WI38 (cell line): ENCODE results near the gene NPAS2.

Source experiments
- H3K4me3 ChIP-seq: 2 replicates; pipeline ENCODE4 v1.5.1; 2011; ENCODE audit warnings: low read depth, mild to moderate bottlenecking, control low read depth, low read length
- CTCF ChIP-seq: IDR thresholded peaks from 2 replicates; pipeline ENCODE4 v1.5.1; 2012; ENCODE audit warnings: low read depth, mild to moderate bottlenecking, control low read depth, low read length

NPAS2 gene

GRCh38 chr2:100983684-100984310 is 163.9 kb downstream of the NPAS2 start:
- TF ChIP-seq CTCF = no peak
- no peak overlapping the region for H3K4me3 ChIP-seq

GRCh38 chr2:100984892-100985307 is 165.0 kb downstream of the NPAS2 start:
- peak; percentile 74 for TF ChIP-seq CTCF

GRCh38 chr2:100986157-100986556 is 166.2 kb downstream of the NPAS2 start:
- no peak overlapping the region for H3K4me3 ChIP-seq
- no peak for TF ChIP-seq CTCF

More at GRCh38 chr2:100984892-100985307, 165.0 kb downstream of the NPAS2 start:
- H3K4me3 ChIP-seq = no peak overlapping the region

- TF ChIP-seq CTCF = no peak
- no peak overlapping the region for H3K4me3 ChIP-seq
Observed at GRCh38 chr2:100987536-100987935, 167.6 kb downstream of the NPAS2 start.

- TF ChIP-seq CTCF = no peak
Observed at GRCh38 chr2:100987974-100988373, 168.0 kb downstream of the NPAS2 start.

GRCh38 chr2:100988630-100989417 is 168.9 kb downstream of the NPAS2 start:
- no peak for TF ChIP-seq CTCF
- no peak overlapping the region for H3K4me3 ChIP-seq

More at GRCh38 chr2:100987974-100988373, 168.0 kb downstream of the NPAS2 start:
- no peak overlapping the region for H3K4me3 ChIP-seq

- no peak for TF ChIP-seq CTCF
- no peak overlapping the region for H3K4me3 ChIP-seq
Observed at GRCh38 chr2:100989666-100990065, 169.7 kb downstream of the NPAS2 start.
